Testis (tissue), 3 donors: ENCODE measurements around the gene GUSB. TPM values are rescaled to one million over a fixed set of nuclear protein-coding genes. Genes with fewer than 3 reads are reported as not detected.

Experiments
- DNase-seq: peaks from one replicate; pipeline ENCODE4 v3.0.0-alpha.2; 2019
- H3K27ac ChIP-seq, 2 donors: fragments of 200-600 bp; sonication (generic); one replicate each; pipeline ENCODE4 v1.5.1; 2019
- H3K27me3 ChIP-seq: fragments of 200-600 bp; sonication (generic); one replicate; pipeline ENCODE4 v1.5.1; 2019
- H3K36me3 ChIP-seq: fragments of 200-600 bp; sonication (generic); one replicate; pipeline ENCODE4 v1.5.1; 2017; ENCODE audit warnings: low read depth; ENCODE audit errors: missing control alignments
- H3K4me1 ChIP-seq: fragments of 200-600 bp; sonication (generic); one replicate; pipeline ENCODE4 v1.5.1; 2019
- H3K4me3 ChIP-seq, 2 donors: fragments of 200-600 bp; sonication (generic); one replicate each; pipeline ENCODE4 v1.5.1; 2017 to 2019
- H3K9me3 ChIP-seq: fragments of 200-600 bp; sonication (generic); one replicate; pipeline ENCODE4 v1.5.1; 2017
- CTCF ChIP-seq, 3 experiments: fragments of 450-650 bp in 2 of 3; fragments of 200-600 bp in 1 of 3; sonication (generic) in 1 of 3; IDR thresholded peaks; one replicate each; pipeline ENCODE4 v1.5.1; 2016 to 2019; ENCODE audit warnings: antibody characterized with exemption in 3 of 3, mild to moderate bottlenecking in 2 of 3, moderate library complexity in 1 of 3
- POLR2A ChIP-seq: fragments of 450-650 bp; IDR thresholded peaks from one replicate; pipeline ENCODE4 v1.6.1; 2017; ENCODE audit warnings: antibody characterized with exemption, mild to moderate bottlenecking, moderate library complexity
- WGBS, 2 donors: methylation state at CpG; one replicate each; pipeline ENCODE4 v1.1.5; 2018; 5-methylcytosine and 5-hydroxymethylcytosine counted together
- intact Hi-C: fragments of 100-400 bp; cut with DNase I; formaldehyde crosslinking; loops from one replicate; pipeline ENCODE4 v1.15.1; 2023; ENCODE audit warnings: low total_unique reads
- polyA plus RNA-seq: library from polyadenylated mRNA; stranded (reverse); fragments of 350-450 nt; fragmentation: Illumina TruSeq; extraction: RNeasy Lipid Tissue Mini Kit (QIAGEN cat#74804); gene quantifications from one replicate; pipeline ENCODE4 v1.2.3, GENCODE V29; 2014; ENCODE audit warnings: low read depth, low replicate concordance; ENCODE audit not compliant: insufficient read depth
- small RNA-seq, 2 donors: library from RNA; depleted of rRNA; stranded (forward); fragments of <200 nt; gene quantifications; one replicate each; pipeline ENCODE3, GENCODE V24; 2016
- total RNA-seq, 2 donors: library from RNA; depleted of rRNA; stranded (reverse); fragments of >200 nt; gene quantifications; one replicate each; pipeline ENCODE4 v1.2.3, GENCODE V29; 2016

The GUSB gene
- total and polyA plus RNA-seq, 3 donors from 2014 or later, result 44.0 to 82.4 (median 44.6) TPM

GRCh38 chr7:65923316-65923715 is 58.7 kb downstream of the GUSB start:
- DNase-seq, result no peak
- Histone ChIP-seq H3K27ac (no peak overlapping the region), H3K4me1 (no peaks in the 10 kb centered on the region), H3K9me3 (no peaks in the 10 kb centered on the region), H3K36me3 (no peaks in the 10 kb centered on the region), H3K4me3 (no peak overlapping the region), H3K27me3 (no peaks in the 10 kb centered on the region)
- WGBS, 2 donors, result 64 to 65% methylated on average over 4 of the region's 4 CpGs
- TF ChIP-seq POLR2A, result no peak
- TF ChIP-seq CTCF (IDR thresholded peaks at IDR 0.05), result no peak
- intact Hi-C loops, result no loop called here

- TF ChIP-seq CTCF (IDR thresholded peaks at IDR 0.05), result no peak
- no peak for TF ChIP-seq POLR2A
- H3K9me3 ChIP-seq, result no peaks in the 10 kb centered on the region
- no peaks in the 10 kb centered on the region for H3K36me3 ChIP-seq
- H3K4me3 ChIP-seq, result no peak overlapping the region
- no peak overlapping the region for H3K27ac ChIP-seq
- H3K4me1 ChIP-seq, result no peaks in the 10 kb centered on the region
- DNase-seq, result no peak
- no peaks in the 10 kb centered on the region for H3K27me3 ChIP-seq
- 92 to 95% methylated on average over 8 of the region's 8 CpGs for WGBS, 2 donors
- intact Hi-C loops, result no loop called here
These were observed 65.9 kb downstream of the GUSB start for GRCh38 chr7:65915921-65916657.

GRCh38 chr7:65912237-65912636 is 69.8 kb downstream of the GUSB start:
- intact Hi-C loops, result no loop called here
- DNase-seq, result no peak

More at GRCh38 chr7:65912237-65912636, 69.8 kb downstream of the GUSB start:
- H3K27me3 ChIP-seq, result no peaks in the 10 kb centered on the region
- WGBS, 2 donors, result 95 to 98% methylated on average over 6 to 7 of the region's 7 CpGs
- no peak for TF ChIP-seq POLR2A
- TF ChIP-seq CTCF (IDR thresholded peaks at IDR 0.05), result no peak
- no peaks in the 10 kb centered on the region for H3K9me3 ChIP-seq
- H3K4me3 ChIP-seq, result no peak overlapping the region
- no peak overlapping the region for H3K27ac ChIP-seq
- no peaks in the 10 kb centered on the region for H3K36me3 ChIP-seq
- peaks cover 5% of the 10 kb centered on the region for H3K4me1 ChIP-seq

Small RNA genes lying within 50 kb of the gene (small RNA-seq; reads per million reads assigned to genes)
- 0 reads per million in 2 donors for gene AC073261.1

Other genes starting within 250 kb of the GUSB start
- gene VKORC1L1, start 109.1 kb downstream of the GUSB start, total RNA-seq, result 10 to 100 TPM; 11.4 to 13.5 TPM
- 22.0 TPM for gene VKORC1L1, start 109.1 kb downstream of the GUSB start, polyA plus RNA-seq
- 10 to 100 TPM; 12.0 to 15.9 TPM for gene ASL, start 93.6 kb upstream of the GUSB start, total RNA-seq
- 9.5 TPM for gene ASL, start 93.6 kb upstream of the GUSB start, polyA plus RNA-seq
- gene CRCP, start 132.6 kb upstream of the GUSB start, total RNA-seq, result 10 to 100 TPM; 39.4 to 48.6 TPM
- 23.7 TPM for gene CRCP, start 132.6 kb upstream of the GUSB start, polyA plus RNA-seq
- gene TPST1, start 223.1 kb upstream of the GUSB start, total RNA-seq, result 10 to 100 TPM; 34.7 to 40.7 TPM
- gene TPST1, start 223.1 kb upstream of the GUSB start, polyA plus RNA-seq, result 55.7 TPM